IMR-90 (cell line): ENCODE results near the gene CD55. TPM values are rescaled to one million over a fixed set of nuclear protein-coding genes. Genes with fewer than 3 reads are reported as not detected.

Source experiments
- ATAC-seq: fragments of 200-7000 bp; cut with Tn5 transposase; 2 replicates; pipeline ENCODE4 v1.9.1; 2020; ENCODE audit warnings: low read depth, mild to moderate bottlenecking, moderate library complexity
- BruUV-seq: library from RNA; stranded (reverse); fragments of 400-500 nt; replicated peaks from 2 replicates; lab custom pipeline; 2021; lab: Mats Ljungman, UMichigan
- CTCF ChIA-PET: fragments of 300-600 bp; formaldehyde crosslinking; extraction: SDS; loops from one replicate; lab custom pipeline; 2021; ENCODE audit warnings: antibody characterized with exemption; lab: Yijun Ruan, JAX
- POLR2A ChIA-PET: fragments of 300-600 bp; sonication (Branson Sonifier 250); formaldehyde crosslinking; loops from one replicate; lab custom pipeline; 2022; ENCODE audit warnings: antibody characterized with exemption; ENCODE audit not compliant: unreplicated experiment; lab: Charles Lee
- DNase-seq: peaks from one replicate; pipeline ENCODE4 v3.0.0; 2013
- H2AFZ ChIP-seq: replicated peaks from 2 replicates; pipeline ENCODE3; 2013; ENCODE audit warnings: low read length, mild to moderate bottlenecking; ENCODE audit not compliant: poor library complexity
- H2AK5ac ChIP-seq: 2 replicates; pipeline ENCODE4 v1.6.1; 2013; ENCODE audit warnings: low read depth, low read length, inconsistent platforms
- H2AK9ac ChIP-seq: replicated peaks from 2 replicates; pipeline ENCODE3; 2013; ENCODE audit warnings: mild to moderate bottlenecking, low read depth, low read length, moderate library complexity; ENCODE audit not compliant: poor library complexity
- H2BK120ac ChIP-seq: 2 replicates; pipeline ENCODE4 v1.6.1; 2013; ENCODE audit warnings: low read depth, low read length, inconsistent platforms
- H2BK15ac ChIP-seq: 3 replicates; pipeline ENCODE4 v1.6.1; 2013; ENCODE audit warnings: low read depth, low read length, inconsistent platforms
- H2BK20ac ChIP-seq: 2 replicates; pipeline ENCODE4 v1.6.1; 2013; ENCODE audit warnings: low read depth, mild to moderate bottlenecking, inconsistent platforms, low read length, moderate library complexity
- H2BK5ac ChIP-seq: 2 replicates; pipeline ENCODE4 v1.6.1; 2013; ENCODE audit warnings: mild to moderate bottlenecking, low read depth, low read length, inconsistent platforms; ENCODE audit not compliant: poor library complexity, severe bottlenecking
- H3K14ac ChIP-seq: replicated peaks from 2 replicates; pipeline ENCODE4 v1.6.1; 2013; ENCODE audit warnings: low read depth, low read length, inconsistent platforms
- H3K18ac ChIP-seq: 2 replicates; pipeline ENCODE4 v1.6.1; 2013; ENCODE audit warnings: low read depth, low read length, control low read depth
- H3K23ac ChIP-seq: 2 replicates; pipeline ENCODE4 v1.6.1; 2013; ENCODE audit warnings: low read depth, low read length, inconsistent platforms
- H3K27ac ChIP-seq: 2 replicates; pipeline ENCODE4 v1.5.1; 2013; ENCODE audit warnings: mild to moderate bottlenecking, control low read depth, low read length; ENCODE audit not compliant: insufficient read depth
- H3K27me3 ChIP-seq: 2 replicates; pipeline ENCODE4 v1.6.1; 2013; ENCODE audit warnings: low read length; ENCODE audit not compliant: control insufficient read depth, insufficient read depth
- H3K36me3 ChIP-seq: 2 replicates; pipeline ENCODE4 v1.6.1; 2013; ENCODE audit warnings: low read length, mixed read lengths; ENCODE audit not compliant: control insufficient read depth, insufficient read depth
- H3K4ac ChIP-seq: 2 replicates; pipeline ENCODE4 v1.6.1; 2013; ENCODE audit warnings: low read depth, low read length, inconsistent platforms
- H3K4me1 ChIP-seq: 2 replicates; pipeline ENCODE4 v1.6.1; 2013; ENCODE audit warnings: low read length, mixed read lengths; ENCODE audit not compliant: control insufficient read depth, insufficient read depth
- H3K4me2 ChIP-seq: 2 replicates; pipeline ENCODE4 v1.6.1; 2013; ENCODE audit warnings: low read depth, mild to moderate bottlenecking, control low read depth, low read length, moderate library complexity
- H3K4me3 ChIP-seq: 2 replicates; pipeline ENCODE4 v1.5.1; 2013; ENCODE audit warnings: low read depth, mild to moderate bottlenecking, control low read depth, low read length, moderate library complexity; ENCODE audit not compliant: insufficient read depth
- H3K56ac ChIP-seq: 2 replicates; pipeline ENCODE4 v1.6.1; 2013; ENCODE audit warnings: low read length, inconsistent platforms; ENCODE audit not compliant: insufficient read depth; ENCODE audit errors: extremely low read depth
- H3K79me1 ChIP-seq, 2 experiments: 2 replicates each; pipeline ENCODE4 v1.6.1; 2013; ENCODE audit warnings: low read length in 2 of 2, inconsistent platforms in 1 of 2, low read depth in 1 of 2
- H3K9ac ChIP-seq: 2 replicates; pipeline ENCODE4 v1.6.1; 2013; ENCODE audit warnings: low read depth, low read length, control low read depth
- H3K9me1 ChIP-seq: 2 replicates; pipeline ENCODE4 v1.6.1; 2013; ENCODE audit warnings: low read length, inconsistent platforms; ENCODE audit not compliant: insufficient read depth
- H3K9me3 ChIP-seq: 2 replicates; pipeline ENCODE4 v1.6.1; 2013; ENCODE audit warnings: low read length; ENCODE audit not compliant: control insufficient read depth, insufficient read depth
- H4K20me1 ChIP-seq: 2 replicates; pipeline ENCODE4 v1.6.1; 2013; ENCODE audit warnings: low read length, inconsistent platforms; ENCODE audit not compliant: insufficient read depth
- H4K5ac ChIP-seq: 2 replicates; pipeline ENCODE4 v1.6.1; 2013; ENCODE audit warnings: mild to moderate bottlenecking, low read depth, low read length, control low read depth
- H4K8ac ChIP-seq, 2 experiments: 2 replicates each; pipeline ENCODE4 v1.6.1; 2013; ENCODE audit warnings: low read depth in 2 of 2, low read length in 2 of 2, control low read depth in 1 of 2, inconsistent platforms in 1 of 2
- H4K91ac ChIP-seq: 2 replicates; pipeline ENCODE4 v1.6.1; 2013; ENCODE audit warnings: low read depth, low read length, inconsistent platforms; ENCODE audit not compliant: insufficient read depth
- CHD1 ChIP-seq: IDR thresholded peaks from 2 replicates; pipeline ENCODE4 v1.6.1; 2012; ENCODE audit warnings: low read depth, low read length, improper control_type of control experiment
- MAZ ChIP-seq: IDR thresholded peaks from 2 replicates; pipeline ENCODE4 v1.6.1; 2012; ENCODE audit warnings: low read depth, mild to moderate bottlenecking, low read length, improper control_type of control experiment, moderate library complexity, borderline replicate concordance
- POLR2A ChIP-seq: IDR thresholded peaks from 2 replicates; pipeline ENCODE4 v1.6.1; 2012; ENCODE audit warnings: mild to moderate bottlenecking, low read depth, low read length
- RFX5 ChIP-seq: IDR thresholded peaks from 2 replicates; pipeline ENCODE4 v1.8.0; 2012; ENCODE audit warnings: low read depth, mild to moderate bottlenecking, low read length, moderate library complexity
- dilution Hi-C: fragments of 300-500 bp; cut with HindIII; formaldehyde crosslinking; loops from one replicate; pipeline ENCODE4 v1.14.3; 2018; ENCODE audit warnings: low sequenced_read_pairs; ENCODE audit not compliant: unreplicated experiment
- in situ Hi-C: fragments of 300-500 bp; cut with MboI; formaldehyde crosslinking; loops from 3 replicates; pipeline ENCODE4 v1.14.3; 2019; ENCODE audit warnings: low sequenced_read_pairs, inconsistent platforms, mixed read lengths
- intact Hi-C: fragments of 100-400 bp; cut with micrococcal nuclease; formaldehyde crosslinking; loops from 2 replicates; pipeline ENCODE4 v1.10.0; 2022
- polyA plus RNA-seq, 3 experiments: library from polyadenylated mRNA; depleted of rRNA; stranded (reverse); fragments of >200 nt; gene quantifications; 2 replicates each; pipeline ENCODE4 v1.2.3, GENCODE V29; 2012; ENCODE audit warnings: low replicate concordance in 1 of 3
- total RNA-seq: library from RNA; depleted of rRNA; stranded (reverse); fragments of >200 nt; gene quantifications from 2 replicates; pipeline ENCODE4 v1.2.3, GENCODE V29; 2012

CD55 gene
- total and polyA plus RNA-seq, 2 of the 4 experiments (the other 2 are of a cell fraction) = 6.6 to 11.5 TPM

GRCh38 chr1:207314816-207315215, 6.7 kb upstream of the CD55 start:
- ATAC-seq (peak; percentile 76), DNase-seq (peak; percentile 76)
- dilution Hi-C loops (no loop called here), in situ Hi-C loops (no loop called here), intact Hi-C loops (no loop called here)
- Histone ChIP-seq H3K36me3 (no peaks in the 10 kb centered on the region), H3K4ac (no peak overlapping the region), H3K56ac (no peak overlapping the region), H3K27me3 (no peaks in the 10 kb centered on the region), H3K14ac (no peak overlapping the region), H3K9me3 (no peaks in the 10 kb centered on the region), H3K4me2 (no peak overlapping the region), H2AFZ (no peak overlapping the region), H2BK20ac (no peak overlapping the region), H4K5ac (no peak overlapping the region), H4K20me1 (no peaks in the 10 kb centered on the region), H3K23ac (no peak overlapping the region), H3K79me1 (no peaks in the 10 kb centered on the region), H2AK5ac (no peak overlapping the region), H3K4me3 (no peak overlapping the region), H3K27ac (no peak overlapping the region), H3K18ac (no peak overlapping the region), H3K4me1 (peaks cover 2% of the 10 kb centered on the region), H2BK15ac (no peak overlapping the region), H2AK9ac (no peak overlapping the region), H4K8ac (no peak overlapping the region), H3K9me1 (peaks cover 6% of the 10 kb centered on the region), H2BK5ac (no peak overlapping the region), H3K9ac (no peak overlapping the region), H2BK120ac (no peak overlapping the region), H4K91ac (no peak overlapping the region)
- ChIA-PET POLR2A (no interaction called here), CTCF (no interaction called here)
- BruUV-seq = no TSS peak
- TF ChIP-seq RFX5 (no peak), POLR2A (no peak), CHD1 (no peak), MAZ (no peak)
